NOMO-1 treated with dmso at 0.1 percent for 144 hours (cell line): Measurements from ENCODE around the gene ASXL3.

Source experiments
- DNase-seq: peaks from one replicate; lab custom pipeline; 2025; ENCODE audit not compliant: unreplicated experiment; lab: John Stamatoyannopoulos, UW

The ASXL3 gene

DNA sequence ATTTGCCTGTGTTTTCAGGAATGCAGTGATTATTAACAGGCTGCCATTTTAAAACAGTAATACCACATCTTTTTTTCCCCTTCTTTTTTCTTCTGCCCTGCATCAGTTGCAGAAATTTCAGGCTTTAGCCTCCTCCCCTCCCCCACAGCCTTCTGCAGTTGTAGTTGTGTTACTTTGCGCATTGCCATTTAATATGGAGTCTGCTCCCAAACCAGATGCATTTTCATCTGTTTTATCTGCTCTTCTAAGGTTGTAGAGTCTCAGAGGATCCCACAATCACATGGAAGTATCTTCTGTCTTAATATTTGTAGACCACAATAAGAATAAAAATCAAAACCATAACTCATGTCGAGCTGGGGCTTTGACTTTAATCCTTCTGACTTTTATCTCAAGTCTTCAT is 3.8 kb downstream of the ASXL3 start:
- DNase-seq: no peak

DNA sequence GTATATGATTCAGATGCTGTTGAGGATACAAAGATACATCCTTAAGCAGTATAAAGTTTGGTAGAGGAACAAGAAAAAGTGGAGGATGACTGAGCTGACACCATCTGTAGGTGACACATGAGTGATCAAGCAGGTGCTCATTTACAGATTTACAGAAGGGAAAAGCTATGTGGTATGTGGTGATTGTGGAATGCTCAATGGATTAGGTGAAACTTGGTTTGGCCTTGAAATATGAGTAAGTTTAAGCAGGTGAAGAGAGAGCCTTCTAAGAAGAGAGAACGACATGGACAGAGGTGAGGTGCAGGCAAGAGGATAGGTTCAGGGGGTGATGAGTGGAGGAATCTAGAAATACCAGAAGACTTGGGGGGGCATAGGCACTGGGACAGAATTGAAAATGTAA is 5.9 kb downstream of the ASXL3 start:
- DNase-seq: no peak

DNA sequence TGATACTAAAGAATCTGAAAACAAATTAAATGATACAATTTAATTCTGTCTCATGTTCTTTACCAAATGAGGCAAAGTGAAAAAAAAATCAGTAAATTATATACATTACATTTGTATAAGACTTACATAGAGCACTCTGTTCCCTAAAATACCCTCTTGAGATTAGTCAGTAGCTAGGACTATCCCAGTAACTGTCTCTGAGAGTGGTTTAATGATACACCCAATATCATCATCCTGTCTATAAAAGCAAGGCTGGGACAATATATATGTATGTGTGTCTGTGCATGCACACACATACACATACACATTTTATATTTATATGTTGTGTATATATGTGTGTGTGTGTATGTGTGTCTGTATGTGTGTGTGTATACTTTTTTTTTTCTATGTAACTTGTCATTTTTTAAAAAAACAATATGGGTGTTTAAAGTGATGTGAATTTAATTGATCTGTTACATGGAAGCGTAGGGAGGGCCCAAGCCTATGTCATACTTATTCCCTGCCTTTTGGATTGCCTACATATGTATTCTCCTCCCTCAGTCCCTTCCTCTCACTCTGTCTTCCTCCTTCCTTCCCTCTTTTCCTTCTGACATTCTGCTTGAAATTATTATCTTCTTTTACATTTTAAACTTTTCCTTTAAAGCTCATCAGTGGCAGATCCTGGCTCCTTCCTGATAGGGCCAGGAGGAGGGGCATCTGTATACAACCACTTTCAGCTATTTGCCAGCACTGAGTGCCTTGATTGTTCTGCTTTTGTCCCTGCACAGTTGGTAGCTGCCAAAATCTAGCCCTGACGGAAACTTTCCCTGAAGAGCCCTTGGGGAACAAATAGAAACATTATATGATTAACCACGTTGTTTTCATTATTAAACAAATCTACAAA is 6.8 kb downstream of the ASXL3 start:
- DNase-seq: no peak

DNA sequence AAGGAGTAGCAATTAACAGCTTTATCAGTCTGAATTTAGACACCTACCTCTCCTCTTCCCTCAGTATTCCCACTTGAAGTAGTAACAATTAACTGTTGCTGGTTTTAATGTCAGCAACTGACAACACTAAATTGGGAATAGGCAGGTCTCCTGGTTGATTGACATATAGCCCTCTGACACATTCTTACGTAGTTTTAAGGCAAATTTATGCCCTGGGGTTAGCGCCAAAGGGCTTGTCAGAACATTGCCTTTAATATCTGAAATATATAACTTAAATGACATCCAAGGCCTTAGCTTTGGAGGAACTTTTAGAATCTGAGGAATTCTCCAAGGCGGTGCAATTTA is 7.4 kb downstream of the ASXL3 start:
- DNase-seq: no peak

DNA sequence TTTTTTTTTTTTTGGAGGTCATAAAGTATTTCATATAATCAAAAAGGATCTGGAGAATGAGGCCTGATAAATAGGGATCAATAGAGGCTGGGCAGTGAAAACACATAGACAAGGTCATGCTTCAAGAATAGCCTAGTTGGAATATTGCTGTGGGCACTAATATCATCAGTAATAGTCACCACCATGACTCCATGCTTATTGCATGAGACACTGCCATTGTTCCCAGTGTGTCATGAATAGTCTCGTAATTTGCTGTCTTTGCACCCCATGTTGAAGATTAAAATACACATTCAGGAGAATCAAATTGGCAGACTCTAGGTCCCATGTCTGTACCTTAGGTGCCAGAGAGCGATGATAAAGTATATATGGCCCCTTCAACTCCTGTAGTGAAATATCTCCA is 10.3 kb downstream of the ASXL3 start:
- no peak for DNase-seq

DNA sequence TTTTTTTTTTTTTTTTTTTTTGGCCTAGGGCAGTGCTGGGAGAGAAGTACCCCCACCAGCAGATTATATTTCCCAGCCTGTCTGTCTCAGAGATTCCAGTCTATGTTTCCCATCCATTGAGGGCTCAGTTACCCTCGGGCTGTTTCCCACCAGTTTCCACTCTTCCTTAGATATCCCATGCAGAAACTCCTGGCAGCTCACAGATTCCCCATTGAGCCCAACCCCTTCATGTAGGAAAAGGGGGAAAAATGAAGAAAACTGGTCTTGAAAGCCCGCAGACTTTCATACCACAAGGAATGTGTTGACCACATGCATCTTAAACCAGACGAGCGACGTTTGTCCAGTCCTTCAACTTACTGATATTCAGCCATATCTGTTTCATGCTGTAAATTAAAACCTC is 15.2 kb downstream of the ASXL3 start:
- DNase-seq: no peak

DNA sequence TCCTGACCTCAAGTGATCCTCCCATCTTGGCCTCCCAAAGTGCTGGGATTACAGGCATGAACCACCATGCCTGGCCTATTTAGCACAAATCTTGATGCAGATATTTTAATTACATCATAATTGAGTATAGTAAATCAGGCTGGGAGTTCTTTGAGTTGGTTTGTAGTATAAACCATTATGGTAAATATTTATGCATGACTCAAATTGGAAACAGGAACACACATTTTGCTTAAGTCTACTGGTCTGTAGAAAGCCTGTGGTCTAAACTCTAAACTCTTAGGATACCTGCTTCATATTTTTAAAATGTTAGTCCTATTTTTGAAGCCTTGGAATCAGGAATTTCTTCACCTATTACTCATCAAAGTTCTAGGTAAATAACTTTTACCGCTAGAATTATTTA is 16.8 kb downstream of the ASXL3 start:
- DNase-seq: no peak

DNA sequence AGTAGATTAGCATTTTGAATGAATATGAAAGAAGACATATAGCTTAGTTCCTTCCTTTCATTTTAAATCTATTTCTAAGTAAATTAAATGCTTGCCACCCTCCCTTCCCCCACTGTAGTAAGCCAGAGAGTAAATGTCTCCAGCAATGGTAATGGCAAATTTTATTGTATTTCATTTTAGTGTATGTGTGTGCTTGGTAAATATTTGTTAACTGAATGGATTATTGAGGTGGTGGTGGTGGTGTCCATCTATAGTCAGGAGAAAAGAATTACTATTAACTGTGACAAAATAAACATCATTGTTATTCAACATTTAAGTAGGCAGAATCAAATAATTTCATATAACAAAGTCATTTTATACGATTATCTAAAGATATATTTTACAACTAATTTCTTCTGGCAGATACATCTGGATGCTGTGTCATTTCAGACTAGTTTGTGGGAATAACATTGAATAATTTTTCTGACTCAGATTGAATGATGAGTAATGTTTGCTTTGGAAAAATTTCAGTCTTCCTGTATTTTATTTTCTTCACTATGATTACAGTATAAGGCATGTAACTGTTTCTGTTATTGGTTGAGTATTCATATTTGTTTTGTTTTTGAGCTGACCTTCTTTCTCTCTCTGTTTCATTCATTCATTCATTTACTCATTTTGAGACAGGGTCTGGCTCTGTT is 18.3 kb downstream of the ASXL3 start:
- DNase-seq: no peak

DNA sequence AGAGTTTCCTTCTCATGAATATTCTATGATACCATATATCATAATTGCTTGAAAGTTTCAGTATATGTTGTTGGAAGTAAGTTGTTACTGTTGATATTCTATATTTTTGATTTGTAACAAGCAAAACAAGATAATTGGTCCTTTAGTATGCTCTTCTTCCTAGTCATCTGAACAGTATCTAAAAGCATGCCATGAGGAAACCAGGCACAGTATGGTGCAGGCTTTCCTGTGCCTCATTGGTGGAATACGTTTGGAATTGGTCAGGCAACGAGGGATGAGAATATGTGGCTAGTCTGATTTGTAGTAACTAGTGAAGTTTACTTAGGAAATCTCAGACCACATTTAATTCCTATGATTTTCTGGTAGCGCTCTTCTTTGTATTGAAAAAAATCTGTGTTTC is 22.8 kb downstream of the ASXL3 start:
- no peak for DNase-seq

DNA sequence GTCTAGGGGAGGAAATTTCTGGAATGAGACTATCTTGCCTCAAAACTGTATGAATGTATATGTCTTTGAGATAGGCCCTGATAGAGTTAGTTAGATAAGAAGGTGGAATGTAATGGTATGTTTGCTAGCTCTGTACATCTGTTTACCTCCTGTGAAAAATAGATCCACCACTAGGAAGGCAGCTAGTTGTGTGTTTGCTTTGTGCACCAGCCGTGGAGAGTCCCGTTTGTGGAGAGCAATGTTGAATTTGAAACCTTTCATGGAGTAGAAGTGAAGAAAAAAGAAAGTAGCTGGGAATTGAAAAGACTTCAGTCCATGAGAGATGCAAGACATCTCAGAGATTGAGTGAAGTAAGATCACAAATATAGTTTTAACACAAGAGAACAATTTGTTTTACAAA is 25.4 kb downstream of the ASXL3 start:
- no peak for DNase-seq

DNA sequence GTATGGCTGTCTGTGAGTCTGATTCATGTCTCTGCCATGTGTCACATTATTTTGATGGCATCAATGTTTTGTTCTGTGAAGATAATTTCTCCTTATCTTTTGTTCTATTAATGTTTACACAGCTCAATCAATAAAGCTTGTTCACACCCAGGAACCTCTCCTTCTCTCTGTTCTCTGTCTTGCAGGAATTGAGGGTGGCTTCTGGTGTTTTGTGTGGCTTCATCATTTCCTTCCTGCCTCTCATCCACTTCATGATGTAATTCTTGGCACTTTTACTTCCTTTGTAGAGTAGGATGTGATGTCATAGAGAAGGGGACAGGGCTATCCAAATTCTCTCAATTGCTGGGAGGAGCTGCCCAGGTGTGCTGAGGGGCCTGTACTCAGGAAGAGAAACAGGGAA is 27.2 kb downstream of the ASXL3 start:
- DNase-seq: no peak

DNA sequence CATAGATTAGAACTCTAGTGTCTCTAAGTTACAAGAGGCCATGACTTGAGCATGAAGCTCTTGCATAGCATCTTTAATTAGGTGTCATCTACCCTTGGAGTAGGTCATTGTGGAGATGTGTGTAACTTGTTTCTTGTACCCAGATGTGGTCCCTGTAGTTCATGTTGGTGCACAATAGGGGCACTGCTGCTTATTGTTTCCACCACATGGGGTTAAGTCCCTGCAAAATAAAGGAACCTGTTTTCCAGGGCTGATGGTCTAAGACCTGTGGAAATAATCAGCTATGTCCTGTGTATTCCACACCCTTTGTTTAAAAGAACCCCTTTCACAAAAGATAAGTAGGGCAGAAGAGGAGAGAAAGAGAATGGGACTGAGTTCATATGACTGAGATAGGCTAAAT is 28.6 kb downstream of the ASXL3 start:
- no peak for DNase-seq

DNA sequence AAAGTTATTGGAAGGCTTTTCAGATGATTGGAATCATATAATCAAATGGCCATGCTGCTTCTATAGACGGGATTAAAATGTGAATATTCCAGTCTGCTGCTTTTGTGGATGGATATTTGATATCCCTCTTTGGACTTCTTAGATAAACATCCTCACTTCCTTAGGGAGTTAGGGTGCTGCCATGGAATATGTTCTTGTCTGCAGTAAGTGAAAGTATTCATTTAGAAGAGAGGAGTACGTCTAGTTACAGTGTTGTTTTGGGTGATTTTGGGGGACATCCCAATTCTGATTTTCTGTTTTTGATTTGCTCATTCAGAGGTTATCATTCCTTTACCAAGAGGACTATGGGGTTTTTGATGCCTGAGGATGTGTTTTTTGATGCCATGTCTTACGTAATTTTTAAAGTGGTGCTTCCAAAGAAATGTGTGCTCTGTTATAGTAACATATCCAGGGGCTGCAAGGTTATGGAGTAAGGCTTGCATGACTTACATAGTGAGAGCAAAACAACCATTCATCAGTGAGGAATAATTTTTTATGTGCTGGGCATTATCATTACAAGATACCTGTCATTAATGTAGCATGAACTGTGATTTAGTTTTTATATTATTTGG is 33.6 kb downstream of the ASXL3 start:
- no peak for DNase-seq

DNA sequence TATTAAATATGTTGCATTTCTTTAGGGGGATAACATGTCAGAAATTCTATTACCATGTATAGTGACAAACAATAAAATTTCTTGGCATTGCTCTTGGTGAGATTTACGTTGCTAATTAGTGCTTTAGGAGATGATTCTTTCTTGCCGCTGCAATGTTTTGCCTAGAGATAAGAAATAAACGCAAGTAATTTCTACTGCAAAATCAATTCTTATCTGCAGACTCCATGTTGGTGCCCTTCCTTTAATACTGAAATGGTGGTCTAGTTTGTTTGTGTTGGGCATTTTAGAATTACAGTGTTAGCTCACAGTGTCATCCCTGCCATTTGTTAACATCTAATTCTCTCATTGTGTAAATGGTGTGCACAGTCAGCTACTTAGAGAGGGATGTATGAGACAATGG is 34.6 kb downstream of the ASXL3 start:
- no peak for DNase-seq

DNA sequence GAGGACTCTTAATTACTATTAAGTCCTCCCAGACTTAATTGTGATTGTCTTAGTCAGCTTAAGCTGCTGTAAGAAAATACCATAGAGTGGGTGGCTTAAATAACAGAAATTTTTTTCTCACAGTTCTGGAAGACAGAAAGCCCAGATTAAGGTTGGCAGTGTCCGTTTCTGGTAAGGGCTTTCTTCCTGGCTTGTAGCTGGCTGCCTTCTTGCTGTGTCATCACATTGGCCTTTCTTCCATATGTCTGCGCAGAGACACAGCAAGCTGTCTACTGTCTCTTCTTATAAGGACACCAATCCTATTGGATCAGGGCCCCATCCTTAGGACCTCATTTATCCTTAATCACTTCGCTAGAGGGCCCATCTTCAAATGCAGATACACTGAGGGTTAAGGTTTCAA is 38.5 kb downstream of the ASXL3 start:
- DNase-seq: no peak

DNA sequence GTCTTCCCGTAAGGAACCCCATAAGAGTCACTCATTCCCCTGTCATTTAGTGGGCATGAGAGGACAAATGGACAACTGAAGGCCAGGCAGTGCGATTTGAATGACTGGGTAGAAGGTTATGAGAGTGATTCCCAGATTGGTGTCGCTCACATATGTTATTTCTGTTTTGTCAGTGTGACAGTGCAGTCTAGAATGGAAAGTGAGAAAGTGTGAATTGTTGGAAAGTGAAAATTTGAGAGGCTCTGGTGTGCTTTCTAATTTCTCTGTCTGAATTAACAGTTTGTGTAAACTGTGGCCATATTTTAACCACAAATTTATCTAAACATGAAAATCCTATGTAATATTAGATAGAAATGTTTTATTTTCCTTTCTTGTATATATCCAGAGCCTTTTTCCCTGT is 49.1 kb downstream of the ASXL3 start:
- DNase-seq: no peak

DNA sequence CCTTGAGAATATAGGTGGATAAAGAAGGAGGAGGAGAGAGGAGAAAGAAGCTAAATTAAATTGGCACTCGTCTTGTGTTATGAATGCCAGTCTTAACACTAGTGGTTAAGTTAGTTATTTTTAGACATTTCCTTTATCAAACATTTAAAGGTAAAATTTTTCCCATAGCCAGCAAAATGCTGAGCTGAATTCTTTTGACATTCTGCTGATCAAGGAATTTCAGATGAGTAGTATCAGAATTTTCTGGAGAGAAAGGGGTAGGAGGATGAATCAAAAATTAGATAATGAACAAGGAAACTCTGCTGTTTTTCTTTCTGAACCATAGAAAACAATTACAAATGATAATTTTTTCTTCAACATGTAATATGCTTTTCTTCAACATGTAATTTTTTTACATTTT is 52.5 kb downstream of the ASXL3 start:
- DNase-seq: no peak

DNA sequence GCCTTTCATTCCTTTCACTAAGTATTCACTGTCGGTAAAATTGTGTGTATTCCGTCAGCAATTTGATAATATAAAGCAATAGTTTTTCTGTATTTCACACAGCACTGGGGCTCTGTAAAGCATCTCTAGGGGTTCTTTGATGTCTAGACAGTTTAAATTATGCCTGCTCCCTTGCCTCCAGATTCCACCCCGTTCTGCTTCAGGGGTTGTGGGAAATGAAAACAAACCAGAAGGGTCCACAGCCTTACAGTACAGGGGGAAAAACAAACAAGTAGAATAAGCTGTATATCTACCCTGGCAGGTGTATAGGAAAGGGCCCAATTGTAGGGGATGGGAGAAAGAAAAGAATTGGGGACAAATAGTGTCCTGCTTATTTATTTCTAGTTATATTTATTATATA is 63.1 kb downstream of the ASXL3 start:
- no peak for DNase-seq

DNA sequence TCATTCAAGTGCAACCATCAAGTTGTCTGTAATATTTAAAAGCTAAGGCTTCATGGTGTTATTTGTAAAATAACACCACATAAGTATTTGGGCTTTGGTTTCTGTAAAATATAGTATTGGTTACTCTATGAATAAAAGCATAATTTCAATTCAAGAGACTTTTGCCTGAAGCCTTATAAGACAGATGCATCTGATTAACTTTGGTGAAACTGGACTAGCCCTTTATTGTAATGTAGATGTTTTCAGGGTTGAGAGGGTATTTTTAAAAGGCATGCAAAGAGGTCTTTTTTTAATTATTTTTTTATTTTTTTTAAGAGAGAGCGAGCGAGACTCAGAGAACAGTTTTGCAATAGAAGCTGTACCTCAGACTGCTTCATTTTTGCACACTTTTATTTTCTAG is 66.5 kb downstream of the ASXL3 start:
- no peak for DNase-seq

DNA sequence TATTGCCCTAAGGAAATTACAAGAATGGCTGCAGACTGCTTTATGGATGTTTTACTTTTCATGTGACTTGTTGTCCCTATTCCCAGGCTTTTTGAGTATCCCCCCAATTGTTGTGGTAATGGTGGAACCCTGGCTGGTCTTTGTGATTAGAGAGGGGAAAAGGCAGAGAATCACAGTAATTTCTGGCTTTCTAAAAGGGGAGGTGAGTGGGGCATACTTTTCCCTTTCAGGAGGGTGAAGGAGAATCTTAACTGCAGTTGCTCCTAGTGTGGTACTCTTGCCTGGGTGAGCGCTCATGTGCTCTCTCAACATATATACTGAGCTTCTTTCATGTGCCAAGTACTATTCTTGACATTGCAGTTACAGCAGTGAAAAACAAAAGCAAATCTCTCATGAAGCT is 69.3 kb downstream of the ASXL3 start:
- no peak for DNase-seq

DNA sequence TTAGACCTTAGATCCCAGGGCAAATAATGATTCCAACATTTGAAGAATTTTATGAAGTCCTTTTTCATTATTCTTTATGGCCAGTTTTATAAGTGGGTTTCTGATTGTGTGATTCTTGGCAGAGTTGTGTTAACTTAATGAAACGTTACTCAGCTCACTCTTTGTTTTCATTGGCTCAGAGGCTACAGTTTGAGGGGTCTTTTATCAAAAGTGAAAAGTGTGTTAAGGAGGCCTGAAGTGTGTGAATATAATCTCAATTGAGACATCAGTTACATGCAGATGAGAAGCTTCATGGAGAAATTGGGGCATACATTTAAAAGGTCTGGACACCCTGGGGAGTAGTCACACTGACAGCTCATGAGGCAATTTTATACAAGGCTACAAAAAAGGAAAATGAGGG is 74.6 kb downstream of the ASXL3 start:
- DNase-seq: no peak

DNA sequence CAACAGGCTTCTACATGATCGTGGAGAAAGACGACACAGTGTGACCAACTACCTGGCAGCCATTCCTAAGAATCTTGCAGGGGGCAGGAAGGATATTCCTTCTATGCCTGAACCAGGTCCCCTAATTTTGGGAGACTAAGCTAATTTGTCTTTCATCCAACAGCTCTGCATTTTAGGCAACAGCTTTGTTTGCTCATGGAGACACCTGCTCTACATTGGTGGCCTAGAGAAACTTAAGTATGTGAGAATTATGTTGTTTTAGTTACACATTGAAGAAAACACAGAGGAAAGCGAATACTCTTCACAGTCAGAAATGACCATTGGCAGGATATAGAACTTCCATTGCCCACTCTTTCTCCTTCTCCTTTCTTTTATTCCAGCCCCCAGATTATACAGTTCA is 75.2 kb downstream of the ASXL3 start:
- DNase-seq: no peak
